GM23338 (cell line): Measurements from ENCODE around the gene TRIM61.

Experiments used
- CTCF ChIP-seq, 2 experiments: fragments of 200-600 bp in 1 of 2; sonication (generic) in 1 of 2; conservative IDR thresholded peaks; 2 replicates each; pipeline versions ENCODE4 v1.5.1 to v1.6.1; 2016 to 2017; ENCODE audit warnings: antibody characterized with exemption in 2 of 2, low read depth in 2 of 2, mild to moderate bottlenecking in 2 of 2, moderate library complexity in 1 of 2
- ETS1 ChIP-seq: IDR thresholded peaks from 2 replicates; pipeline ENCODE4 v1.6.1; 2016; ENCODE audit warnings: antibody characterized with exemption
- EZH2 ChIP-seq: fragments of 200-600 bp; sonication (generic); IDR thresholded peaks from one replicate; pipeline ENCODE4 v1.8.0; 2017; ENCODE audit warnings: antibody characterized with exemption, mild to moderate bottlenecking, low read depth; ENCODE audit not compliant: unreplicated experiment
- EZH2phosphoT487 ChIP-seq: fragments of 200-600 bp; sonication (generic); IDR thresholded peaks from one replicate; pipeline ENCODE4 v1.8.1; 2018; ENCODE audit warnings: antibody characterized with exemption; ENCODE audit not compliant: unreplicated experiment
- POLR2AphosphoS5 ChIP-seq: IDR thresholded peaks from 2 replicates; pipeline ENCODE4 v1.6.1; 2016; ENCODE audit warnings: antibody characterized with exemption, low read depth
- REST ChIP-seq: IDR thresholded peaks from one replicate; pipeline ENCODE4 v1.6.1; 2018; ENCODE audit warnings: antibody characterized with exemption; ENCODE audit not compliant: unreplicated experiment
- ZNF114 ChIP-seq: fragments of 250-450 bp; sonication (Bioruptor Pico); IDR thresholded peaks from 2 replicates; pipeline ENCODE4 v1.5.0; 2020; ENCODE audit warnings: mild to moderate bottlenecking, moderate library complexity

GRCh38 chr4:164948975-164949374, 28.5 kb downstream of the TRIM61 start:
- no peak for TF ChIP-seq CTCF (conservative IDR thresholded peaks at IDR 0.05; ENCODE audit: low read depth in 2 of 2)
- no peak for TF ChIP-seq EZH2
- TF ChIP-seq ETS1 = no peak
- no peak for TF ChIP-seq REST
- no peak for TF ChIP-seq POLR2AphosphoS5
- no peak for TF ChIP-seq ZNF114 (CRISPR knock-in tag)
- TF ChIP-seq EZH2phosphoT487 = no peak
